ENCODE results near the gene ADM. TPM values are rescaled to one million over a fixed set of nuclear protein-coding genes. Genes with fewer than 3 reads are reported as not detected.
A peak's percentile ranks its signal among the peaks of the same experiment; 100 is the strongest.

ADM gene, protein sequence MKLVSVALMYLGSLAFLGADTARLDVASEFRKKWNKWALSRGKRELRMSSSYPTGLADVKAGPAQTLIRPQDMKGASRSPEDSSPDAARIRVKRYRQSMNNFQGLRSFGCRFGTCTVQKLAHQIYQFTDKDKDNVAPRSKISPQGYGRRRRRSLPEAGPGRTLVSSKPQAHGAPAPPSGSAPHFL
- total RNA-seq (10 to 100 TPM in 5 of 10 donors, 1 to 10 TPM in 5; 5.1 to 63.7 (median 9.6) TPM), polyA plus RNA-seq (10 to 100 TPM; 23.6 to 57.1 TPM)
- long read RNA-seq, donor 1, transcript ADM-201 (4 exons, 1,885 nt), result major isoform, 25 of 32 reads
- long read RNA-seq, donor 1, partial matches to known transcripts, result 4 of 32 reads
- long read RNA-seq, donor 1, other reads (novel, unspliced or antisense), result 0 of 32 reads
- long read RNA-seq, donor 2, partial matches to known transcripts, result 0 of 4 reads
- long read RNA-seq, donor 2, other reads (novel, unspliced or antisense), result 0 of 4 reads
- long read RNA-seq, donor 3, transcript ADM-201 (4 exons, 1,885 nt), result major isoform, 5 of 6 reads
- long read RNA-seq, donor 3, partial matches to known transcripts, result 0 of 6 reads
- long read RNA-seq, donor 3, other reads (novel, unspliced or antisense), result 1 of 6 reads

DNA sequence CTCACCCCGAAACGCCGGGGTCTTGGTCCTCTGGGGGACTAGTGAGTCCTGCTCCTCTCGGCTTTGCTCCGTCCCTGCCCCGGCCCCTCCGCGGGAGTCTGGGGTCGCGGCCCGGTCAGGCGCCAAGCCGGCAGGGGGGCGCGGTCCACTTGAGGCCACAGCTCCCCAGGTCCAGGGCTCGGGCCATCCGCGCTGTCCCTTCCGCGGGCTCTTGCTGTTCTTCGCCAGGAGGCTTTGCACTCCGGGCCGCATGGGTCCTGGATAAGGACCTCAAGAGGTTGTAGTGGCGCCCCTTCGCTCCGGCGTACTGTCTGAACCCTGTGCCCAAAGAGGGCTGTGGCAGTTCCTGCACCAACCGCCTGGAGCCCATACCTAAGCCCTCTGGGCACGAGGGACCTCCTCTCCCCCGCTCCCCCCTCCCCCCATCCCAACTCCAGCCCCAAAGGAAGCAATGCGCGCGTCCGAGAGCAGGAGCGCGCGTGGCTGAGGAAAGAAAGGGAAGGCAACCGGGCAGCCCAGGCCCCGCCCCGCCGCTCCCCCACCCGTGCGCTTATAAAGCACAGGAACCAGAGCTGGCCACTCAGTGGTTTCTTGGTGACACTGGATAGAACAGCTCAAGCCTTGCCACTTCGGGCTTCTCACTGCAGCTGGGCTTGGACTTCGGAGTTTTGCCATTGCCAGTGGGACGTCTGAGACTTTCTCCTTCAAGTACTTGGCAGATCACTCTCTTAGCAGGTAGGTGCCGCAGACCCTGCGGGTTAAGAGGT is at the start of gene ADM:
Gene ADM (plus strand): TSS at position 579 of the 767 bp plus-strand sequence. CDS start 628 bp downstream, outside the sequence.
- peak within 1 kb of the TSS; percentile 59 to 89 (median 72) for H3K4me3 ChIP-seq
- H3K27me3 ChIP-seq, result peaks cover 0 to 16% (median 0%) of the 10 kb centered on the region in 7 donors
- TF ChIP-seq, protein P1, sequence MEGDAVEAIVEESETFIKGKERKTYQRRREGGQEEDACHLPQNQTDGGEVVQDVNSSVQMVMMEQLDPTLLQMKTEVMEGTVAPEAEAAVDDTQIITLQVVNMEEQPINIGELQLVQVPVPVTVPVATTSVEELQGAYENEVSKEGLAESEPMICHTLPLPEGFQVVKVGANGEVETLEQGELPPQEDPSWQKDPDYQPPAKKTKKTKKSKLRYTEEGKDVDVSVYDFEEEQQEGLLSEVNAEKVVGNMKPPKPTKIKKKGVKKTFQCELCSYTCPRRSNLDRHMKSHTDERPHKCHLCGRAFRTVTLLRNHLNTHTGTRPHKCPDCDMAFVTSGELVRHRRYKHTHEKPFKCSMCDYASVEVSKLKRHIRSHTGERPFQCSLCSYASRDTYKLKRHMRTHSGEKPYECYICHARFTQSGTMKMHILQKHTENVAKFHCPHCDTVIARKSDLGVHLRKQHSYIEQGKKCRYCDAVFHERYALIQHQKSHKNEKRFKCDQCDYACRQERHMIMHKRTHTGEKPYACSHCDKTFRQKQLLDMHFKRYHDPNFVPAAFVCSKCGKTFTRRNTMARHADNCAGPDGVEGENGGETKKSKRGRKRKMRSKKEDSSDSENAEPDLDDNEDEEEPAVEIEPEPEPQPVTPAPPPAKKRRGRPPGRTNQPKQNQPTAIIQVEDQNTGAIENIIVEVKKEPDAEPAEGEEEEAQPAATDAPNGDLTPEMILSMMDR (IDR thresholded peaks at IDR 0.05), result peak; percentile 29 to 78 (median 65)
- H3K9me3 ChIP-seq, result no peaks in the 10 kb centered on the region
- peak within 1 kb of the TSS; percentile 37 to 92 (median 86) for H3K27ac ChIP-seq
- H3K36me3 ChIP-seq, result peaks cover 0 to 14% (median 0%) of the 10 kb centered on the region in 9 donors
- intact Hi-C loops (cut with DNase I), result loop anchor here (2.0 to 10.0 kb wide), 19 partner anchors 60 to 690 kb away; no protein-coding TSS in a partner anchor
- DNase-seq (peak; percentile 90), ATAC-seq (peak; percentile 59 to 76 (median 70))
- peaks cover 15 to 73% (median 55%) of the 10 kb centered on the region in 9 donors for H3K4me1 ChIP-seq
- WGBS, 2 donors, result 0 to 1% methylated on average over 45 to 47 of the region's 48 CpGs

DNA sequence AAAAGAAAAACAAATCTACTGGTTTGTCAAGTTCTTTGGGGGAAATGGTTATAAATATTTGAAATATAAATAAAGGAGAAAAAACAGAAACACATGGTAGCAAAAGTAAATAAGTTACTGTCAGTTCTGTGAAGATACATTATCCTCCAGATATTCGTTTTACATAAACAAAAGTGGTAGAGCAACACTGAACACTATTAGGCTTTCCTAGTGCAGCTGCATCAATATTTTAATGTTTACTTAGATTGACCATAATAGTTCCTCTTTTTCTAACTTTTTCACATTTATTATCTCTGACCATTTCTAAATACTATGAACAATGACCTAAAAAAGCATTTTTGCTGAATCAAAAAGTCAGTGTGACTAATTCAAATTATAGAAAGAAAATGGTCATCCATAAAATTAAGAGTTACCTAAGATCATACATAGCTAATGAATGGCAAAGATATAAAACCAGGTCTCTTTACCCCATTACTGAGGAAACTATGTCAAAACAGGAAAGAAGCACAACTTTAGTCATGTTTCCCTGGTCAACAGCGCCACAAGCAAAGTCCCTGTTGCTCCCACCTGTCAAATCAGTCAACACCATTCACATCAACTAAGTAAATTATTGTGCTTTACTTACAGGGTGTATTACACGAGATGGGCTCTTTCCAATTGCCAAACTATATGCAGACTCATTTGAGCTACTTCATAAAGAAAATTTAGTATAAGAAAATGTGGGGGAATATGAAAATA is 49.3 kb upstream of the ADM start:
- 80 to 82% methylated on average over 3 of the region's 3 CpGs for WGBS, 2 donors
- DNase-seq (no peak), ATAC-seq (no peak)
- TF ChIP-seq, protein P1 (IDR thresholded peaks at IDR 0.05), result no peak
- Histone ChIP-seq H3K27ac (peak overlapping the region in 1 of 10 donors; percentile 3), H3K4me1 (peaks cover 0 to 16% (median 5%) of the 10 kb centered on the region in 9 donors), H3K36me3 (no peaks in the 10 kb centered on the region), H3K9me3 (no peaks in the 10 kb centered on the region), H3K4me3 (no peak overlapping the region), H3K27me3 (no peaks in the 10 kb centered on the region)
- intact Hi-C loops (cut with DNase I), result no loop called here

DNA sequence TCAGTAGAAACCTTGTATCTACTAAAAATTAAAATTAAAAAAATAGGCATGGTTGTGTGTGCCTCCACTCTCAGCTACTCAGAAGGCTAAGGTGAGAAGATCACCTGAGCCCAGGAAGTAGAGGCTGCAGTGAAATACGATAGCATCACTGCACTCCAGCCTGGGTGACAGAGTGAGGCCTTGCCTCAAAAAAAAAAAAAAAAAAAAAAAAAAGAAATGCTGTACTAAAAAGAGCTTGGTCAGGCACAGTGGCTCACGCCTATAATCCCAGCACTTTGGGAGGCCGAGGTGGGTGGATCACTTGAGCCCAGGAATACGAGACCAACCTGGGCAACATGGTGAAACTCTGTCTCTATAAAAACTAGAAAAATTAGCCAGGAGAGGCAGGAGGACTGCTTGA is 47.4 kb upstream of the ADM start:
- H3K27ac ChIP-seq, result no peak overlapping the region
- TF ChIP-seq, protein P1 (IDR thresholded peaks at IDR 0.05), result no peak
- H3K4me1 ChIP-seq, result peaks cover 0 to 16% (median 5%) of the 10 kb centered on the region in 9 donors
- no peak for DNase-seq
- 79 to 97% methylated on average over 4 of the region's 4 CpGs for WGBS, 2 donors
- ATAC-seq, result no peak
- no peaks in the 10 kb centered on the region for H3K36me3 ChIP-seq
- H3K27me3 ChIP-seq, result no peaks in the 10 kb centered on the region
- intact Hi-C loops (cut with DNase I), result no loop called here
- H3K4me3 ChIP-seq, result no peak overlapping the region
- no peaks in the 10 kb centered on the region for H3K9me3 ChIP-seq

Data from heart right ventricle (tissue), 16 donors.